ENCODE data around the gene NOL4L. TPM values are rescaled to one million over a fixed set of nuclear protein-coding genes. Genes with fewer than 3 reads are reported as not detected.

NOL4L gene
- total RNA-seq, 1 experiment from 2014 or later, result 31.7 TPM

GRCh38 chr20:32528171-32528891 lies 56.8 kb downstream of the NOL4L start:
- H3K56ac ChIP-seq (ENCODE audit: insufficient read length, low read depth, low read length), result no peak overlapping the region
- H3K27me3 ChIP-seq (ENCODE audit: insufficient read depth, low read length), result no peaks in the 10 kb centered on the region
- no peak overlapping the region for H3K4ac ChIP-seq (ENCODE audit: low read depth, low read length)
- no peak overlapping the region for H3T11ph ChIP-seq (ENCODE audit: low read length)
- Mint-ChIP-seq H3K4me1 (peaks cover 7 to 21% of the 10 kb centered on the region in 2 experiments; a peak in 3 of 4 replicates), H3K4me3 (no peak overlapping the region), H3K27ac (no peak overlapping the region), H3K9me3 (no peaks in the 10 kb centered on the region), H3K36me3 (ENCODE audit: insufficient read depth in 1 of 3, low read depth in 3 of 3) (no peaks in the 10 kb centered on the region), H3K27me3 (ENCODE audit: low read depth) (peaks cover 44% of the 10 kb centered on the region)
- no peak overlapping the region for H3K14ac ChIP-seq (ENCODE audit: insufficient read depth, low read length)
- no peak overlapping the region for H3K18ac ChIP-seq (ENCODE audit: insufficient read length, low read depth, low read length)
- H2BK120ac ChIP-seq (ENCODE audit: low read depth, low read length, poor library complexity, severe bottlenecking), result no peak overlapping the region
- no peak overlapping the region for H2AFZ ChIP-seq (ENCODE audit: low read length)
- no peak overlapping the region for H2BK20ac ChIP-seq (ENCODE audit: low read depth, low read length, poor library complexity, severe bottlenecking)
- WGBS (ENCODE audit: extremely low coverage, insufficient read length, low lambda C conversion rate), result no CpG with 5 or more reads among the region's 27 CpGs
- no peaks in the 10 kb centered on the region for H3K9me3 ChIP-seq (ENCODE audit: control insufficient read depth, low read depth, low read length)
- H3K27ac ChIP-seq (ENCODE audit: insufficient read length, low read depth, low read length), result no peak overlapping the region
- no peak overlapping the region for H2BK15ac ChIP-seq (ENCODE audit: low read depth, low read length)
- no peak overlapping the region for H2AK5ac ChIP-seq (ENCODE audit: insufficient read length, low read length)
- no peak overlapping the region for H2BK5ac ChIP-seq (ENCODE audit: insufficient read length, low read length)
- H3K4me2 ChIP-seq (ENCODE audit: insufficient read depth, insufficient read length, low read length), result no peak overlapping the region
- no peak for DNase-seq
- H3K9ac ChIP-seq (ENCODE audit: extremely low read depth, insufficient read length, low read length), result no peak overlapping the region
- H3K79me1 ChIP-seq (ENCODE audit: insufficient read depth, low read depth, low read length, poor library complexity, severe bottlenecking), result no peaks in the 10 kb centered on the region
- H4K8ac ChIP-seq (replicated peaks; ENCODE audit: insufficient read length, low read depth, low read length), result no peak overlapping the region
- no peak for TF ChIP-seq CTCF (conservative IDR thresholded peaks at IDR 0.05)
- no peaks in the 10 kb centered on the region for H3K23me2 ChIP-seq (ENCODE audit: insufficient read length, low read depth, low read length, poor library complexity, severe bottlenecking)
- H3K4me1 ChIP-seq (ENCODE audit: insufficient read depth, low read length), result no peaks in the 10 kb centered on the region
- no peak overlapping the region for H4K5ac ChIP-seq (ENCODE audit: insufficient read length, low read depth, low read length)
- H4K20me1 ChIP-seq (ENCODE audit: control insufficient read depth, insufficient read depth, insufficient read length), result no peaks in the 10 kb centered on the region
- no peak overlapping the region for H4K91ac ChIP-seq (ENCODE audit: insufficient read length, low read depth, low read length)
- H2BK12ac ChIP-seq (ENCODE audit: insufficient read length, low read depth, low read length), result no peak overlapping the region
- no peak overlapping the region for H3K23ac ChIP-seq (ENCODE audit: insufficient read length, low read depth, low read length)
- H3K79me2 ChIP-seq (ENCODE audit: insufficient read depth, low read length), result no peaks in the 10 kb centered on the region
